NCI-H1417 (cell line): ENCODE results near the gene PFAS.
"Not testable (repeated sequence)": the region's sequence is repeated elsewhere in the genome, so short reads cannot be mapped to it uniquely, and the experiment has no call there.

Experiments used
- DNase-seq, 3 experiments: peaks; one replicate each; lab custom pipeline; 2025; lab: John Stamatoyannopoulos, UW

Gene PFAS, protein sequence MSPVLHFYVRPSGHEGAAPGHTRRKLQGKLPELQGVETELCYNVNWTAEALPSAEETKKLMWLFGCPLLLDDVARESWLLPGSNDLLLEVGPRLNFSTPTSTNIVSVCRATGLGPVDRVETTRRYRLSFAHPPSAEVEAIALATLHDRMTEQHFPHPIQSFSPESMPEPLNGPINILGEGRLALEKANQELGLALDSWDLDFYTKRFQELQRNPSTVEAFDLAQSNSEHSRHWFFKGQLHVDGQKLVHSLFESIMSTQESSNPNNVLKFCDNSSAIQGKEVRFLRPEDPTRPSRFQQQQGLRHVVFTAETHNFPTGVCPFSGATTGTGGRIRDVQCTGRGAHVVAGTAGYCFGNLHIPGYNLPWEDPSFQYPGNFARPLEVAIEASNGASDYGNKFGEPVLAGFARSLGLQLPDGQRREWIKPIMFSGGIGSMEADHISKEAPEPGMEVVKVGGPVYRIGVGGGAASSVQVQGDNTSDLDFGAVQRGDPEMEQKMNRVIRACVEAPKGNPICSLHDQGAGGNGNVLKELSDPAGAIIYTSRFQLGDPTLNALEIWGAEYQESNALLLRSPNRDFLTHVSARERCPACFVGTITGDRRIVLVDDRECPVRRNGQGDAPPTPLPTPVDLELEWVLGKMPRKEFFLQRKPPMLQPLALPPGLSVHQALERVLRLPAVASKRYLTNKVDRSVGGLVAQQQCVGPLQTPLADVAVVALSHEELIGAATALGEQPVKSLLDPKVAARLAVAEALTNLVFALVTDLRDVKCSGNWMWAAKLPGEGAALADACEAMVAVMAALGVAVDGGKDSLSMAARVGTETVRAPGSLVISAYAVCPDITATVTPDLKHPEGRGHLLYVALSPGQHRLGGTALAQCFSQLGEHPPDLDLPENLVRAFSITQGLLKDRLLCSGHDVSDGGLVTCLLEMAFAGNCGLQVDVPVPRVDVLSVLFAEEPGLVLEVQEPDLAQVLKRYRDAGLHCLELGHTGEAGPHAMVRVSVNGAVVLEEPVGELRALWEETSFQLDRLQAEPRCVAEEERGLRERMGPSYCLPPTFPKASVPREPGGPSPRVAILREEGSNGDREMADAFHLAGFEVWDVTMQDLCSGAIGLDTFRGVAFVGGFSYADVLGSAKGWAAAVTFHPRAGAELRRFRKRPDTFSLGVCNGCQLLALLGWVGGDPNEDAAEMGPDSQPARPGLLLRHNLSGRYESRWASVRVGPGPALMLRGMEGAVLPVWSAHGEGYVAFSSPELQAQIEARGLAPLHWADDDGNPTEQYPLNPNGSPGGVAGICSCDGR (N-terminal part only)

GRCh38 chr17:8248751-8249607 is at the start of gene PFAS:
Gene PFAS, plus strand, starts transcription at chr17:8249289. Its CDS starts 4,649 bp downstream, at chr17:8253938.
- peak; percentile 87 to 90 (median 88) for DNase-seq

DNA sequence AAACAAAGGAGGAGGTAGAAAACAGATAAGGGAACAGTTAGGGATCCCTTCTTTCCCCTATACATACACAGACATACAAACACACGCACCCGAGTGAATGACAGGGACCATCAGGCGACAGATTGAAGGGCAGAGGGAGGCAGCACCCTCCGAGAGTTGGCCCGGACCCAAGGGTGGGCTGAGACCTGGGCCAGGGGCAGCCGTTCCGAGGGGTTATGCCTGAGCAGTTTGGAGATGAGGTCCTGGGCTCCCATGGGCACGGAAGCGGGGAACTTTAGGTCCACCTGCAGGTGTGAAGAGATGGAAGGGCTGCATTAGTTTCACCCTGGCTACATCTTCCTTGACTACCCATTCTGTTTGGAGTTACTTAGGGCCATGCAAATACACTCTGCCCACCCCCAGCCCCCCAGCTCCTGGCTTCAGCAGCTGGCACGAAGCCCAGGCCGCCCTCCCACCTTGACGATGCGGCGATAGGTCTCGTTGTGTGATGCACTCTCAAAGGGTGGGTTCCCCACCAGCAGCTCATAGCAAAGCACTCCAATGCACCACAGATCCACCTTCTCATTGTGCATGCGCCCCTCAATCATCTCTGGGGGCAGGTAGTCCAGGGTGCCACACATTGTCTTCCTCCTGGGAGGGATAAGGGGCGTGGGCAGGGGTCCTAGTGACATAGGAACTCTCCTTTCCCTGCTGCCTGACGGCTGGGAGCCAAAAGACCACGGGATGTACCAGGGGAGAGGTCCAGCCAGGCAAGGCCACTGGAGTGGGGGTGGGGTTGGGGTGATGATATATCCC is 44.1 kb upstream of the PFAS start:
- no peak for DNase-seq

DNA sequence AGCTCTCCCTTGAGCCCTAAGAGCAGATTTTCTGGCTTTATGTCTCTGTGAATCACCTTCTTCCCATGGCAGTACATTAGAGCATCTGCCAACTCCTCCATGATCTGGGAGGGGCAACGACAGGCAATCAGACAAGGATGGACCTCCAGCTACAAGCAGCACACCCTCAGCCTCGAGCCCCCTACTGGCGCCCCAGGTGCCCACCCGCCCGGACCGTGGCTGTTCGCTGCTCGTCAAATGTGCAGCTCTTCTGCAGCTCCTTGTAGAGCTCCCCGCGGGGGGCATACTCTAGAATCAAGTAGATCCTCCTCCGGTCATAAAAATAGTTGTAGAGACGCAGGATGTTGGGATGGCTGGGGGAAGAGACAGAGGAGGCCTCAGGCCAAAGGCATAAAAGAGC is 42.6 kb upstream of the PFAS start:
- no peak for DNase-seq

DNA sequence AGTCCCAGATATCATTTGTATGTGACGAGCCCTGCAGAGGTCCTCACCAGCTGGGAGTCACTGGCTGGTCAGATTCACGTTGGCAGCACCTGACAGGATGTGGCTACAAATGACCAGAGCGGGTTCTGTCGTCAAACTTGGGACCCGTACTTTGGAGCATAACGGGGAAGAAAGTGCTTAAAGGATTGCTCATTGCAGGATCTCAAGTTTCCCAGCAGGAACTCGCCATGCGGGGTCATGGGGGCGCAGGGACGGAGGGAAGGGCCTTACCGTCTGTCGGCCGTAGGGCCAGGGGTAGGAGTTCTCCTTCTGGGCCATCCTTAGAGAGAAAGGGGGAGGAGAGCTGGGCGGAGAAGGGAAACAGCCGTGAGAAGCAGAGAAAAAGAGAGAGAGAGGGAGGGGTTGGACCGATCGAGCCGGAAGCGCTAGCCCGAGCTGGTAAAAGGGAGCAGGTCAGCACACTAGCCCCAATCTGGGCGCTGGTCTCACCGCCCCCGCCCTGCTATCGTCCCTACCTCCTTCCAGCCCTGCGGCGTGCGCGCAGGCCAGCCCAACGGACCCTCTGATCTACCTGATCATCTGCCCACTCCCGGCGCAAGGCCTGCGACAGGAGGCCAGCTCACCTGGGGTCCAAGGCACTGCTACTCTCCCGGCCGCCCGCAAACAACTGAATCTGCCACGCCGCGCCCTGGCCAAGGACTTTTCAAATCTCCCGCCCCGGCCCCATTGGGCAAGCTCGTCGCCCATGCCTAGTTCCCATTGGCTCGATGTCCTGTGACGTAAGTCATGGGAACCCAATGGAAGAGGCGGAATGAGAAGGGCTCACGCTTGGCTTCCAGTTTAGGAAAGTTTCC is 39.0 kb upstream of the PFAS start, which contains the start of gene AURKB:
Gene AURKB (minus strand): TSS at position 669 of the 854 bp plus-strand sequence. CDS start 351 bp downstream, at position 318.
- peak; percentile 84 to 95 (median 88) for DNase-seq

DNA sequence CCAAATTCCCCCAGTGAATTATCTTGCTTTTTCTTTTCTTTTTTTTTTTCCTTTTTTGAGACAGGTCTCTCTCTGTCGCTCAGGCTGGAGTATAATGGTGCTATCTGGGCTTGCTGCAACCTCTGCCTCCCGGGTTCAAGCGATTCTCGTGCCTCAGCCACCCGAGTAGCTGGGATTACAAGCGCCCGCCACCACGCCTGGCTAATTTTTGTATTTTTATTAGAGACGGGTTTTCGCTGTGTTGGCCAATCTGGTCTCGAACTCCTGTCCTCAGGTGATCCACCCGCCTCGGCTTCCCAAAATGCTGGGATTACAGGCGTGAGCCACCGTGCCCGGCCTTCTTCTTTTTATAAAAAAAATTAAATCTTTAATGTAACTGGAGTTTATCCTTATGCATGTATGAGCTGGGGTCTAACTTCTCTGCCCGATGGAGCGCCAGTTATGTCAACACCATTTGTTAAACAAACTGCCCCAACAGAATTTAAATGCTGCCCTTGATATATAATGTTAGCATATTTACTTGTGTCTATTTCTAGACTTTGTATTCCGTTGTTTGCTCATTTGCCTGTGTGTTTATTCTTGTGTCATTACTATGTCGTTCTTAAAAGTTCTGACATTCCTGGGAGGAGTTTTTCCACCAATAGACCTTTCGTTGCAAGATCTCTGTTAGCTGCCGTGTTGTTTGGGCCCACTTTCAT is 38.2 kb upstream of the PFAS start:
- DNase-seq, result no peak

DNA sequence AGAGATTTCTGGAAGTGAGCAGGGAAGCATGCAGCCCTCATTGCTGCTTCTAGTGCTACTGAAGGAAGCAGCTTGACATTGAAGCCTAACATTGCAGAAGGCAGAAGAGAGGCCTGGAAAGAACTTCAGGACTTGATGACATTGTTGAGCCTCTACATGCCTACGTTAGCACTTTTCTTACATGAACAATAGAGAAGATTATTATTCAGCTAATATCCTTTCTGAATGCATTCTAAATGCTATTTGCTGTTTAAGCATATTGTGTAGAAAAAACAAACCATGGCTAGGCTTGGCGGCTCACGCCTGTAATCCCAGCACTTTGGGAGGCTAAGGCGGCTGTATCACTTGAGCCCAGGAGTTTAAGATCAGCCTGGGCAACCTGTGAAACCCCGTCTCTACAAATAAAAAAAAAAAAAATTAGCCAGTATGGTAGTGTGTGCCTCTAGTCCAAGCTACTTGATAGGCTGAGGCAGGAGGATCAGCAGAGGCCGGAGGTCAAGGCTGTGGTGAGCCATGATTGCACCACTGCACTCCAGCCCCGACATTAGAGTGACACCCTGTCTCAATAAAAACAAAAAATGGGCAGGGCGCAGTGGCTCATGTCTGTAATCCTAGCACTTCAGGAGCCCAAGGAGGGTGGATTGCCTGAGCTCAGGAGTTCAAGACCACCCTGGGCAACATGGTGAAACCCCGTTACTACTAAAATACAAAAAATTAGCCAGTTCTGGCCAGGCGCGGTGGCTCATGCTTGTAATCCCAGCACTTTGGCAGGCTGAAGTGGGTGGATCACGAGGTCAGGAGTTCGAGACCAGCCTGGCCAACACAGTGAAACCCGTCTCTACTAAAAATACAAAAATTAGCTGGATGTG is 36.5 kb upstream of the PFAS start:
- DNase-seq, result no peak

DNA sequence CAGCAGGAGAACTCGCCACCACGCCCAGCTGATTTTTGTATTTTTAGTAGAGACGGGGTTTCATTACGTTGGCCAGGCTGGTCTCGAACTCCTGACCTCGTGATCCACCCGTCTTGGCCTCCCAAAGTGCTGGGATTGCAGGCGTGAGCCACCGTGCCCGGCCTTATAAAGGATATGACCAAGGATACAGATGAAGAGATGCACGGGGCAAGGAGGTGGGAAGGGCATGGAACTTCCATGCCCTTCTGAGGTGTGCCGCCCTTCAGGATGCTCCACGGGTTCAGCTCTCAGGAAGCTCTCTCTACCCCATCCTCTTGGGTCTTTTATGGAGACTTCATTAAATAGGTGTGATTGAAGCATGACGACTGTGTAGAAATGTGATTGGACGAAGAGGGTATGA is 35.1 kb upstream of the PFAS start:
- not testable (repeated sequence) for DNase-seq

- peak; percentile 85 to 96 (median 89) for DNase-seq
Observed at GRCh38 chr17:8220783-8221662, 28.1 kb upstream of the PFAS start.

GRCh38 chr17:8221663-8222379 is 27.3 kb upstream of the PFAS start:
- peak; percentile 77 to 93 (median 85) for DNase-seq

GRCh38 chr17:8222380-8222629 is 26.8 kb upstream of the PFAS start:
- peak in 1 of 3 experiments; percentile 83 for DNase-seq

GRCh38 chr17:8222630-8223355 is 26.3 kb upstream of the PFAS start:
- DNase-seq, result peak; percentile 63 to 87 (median 85)

DNA sequence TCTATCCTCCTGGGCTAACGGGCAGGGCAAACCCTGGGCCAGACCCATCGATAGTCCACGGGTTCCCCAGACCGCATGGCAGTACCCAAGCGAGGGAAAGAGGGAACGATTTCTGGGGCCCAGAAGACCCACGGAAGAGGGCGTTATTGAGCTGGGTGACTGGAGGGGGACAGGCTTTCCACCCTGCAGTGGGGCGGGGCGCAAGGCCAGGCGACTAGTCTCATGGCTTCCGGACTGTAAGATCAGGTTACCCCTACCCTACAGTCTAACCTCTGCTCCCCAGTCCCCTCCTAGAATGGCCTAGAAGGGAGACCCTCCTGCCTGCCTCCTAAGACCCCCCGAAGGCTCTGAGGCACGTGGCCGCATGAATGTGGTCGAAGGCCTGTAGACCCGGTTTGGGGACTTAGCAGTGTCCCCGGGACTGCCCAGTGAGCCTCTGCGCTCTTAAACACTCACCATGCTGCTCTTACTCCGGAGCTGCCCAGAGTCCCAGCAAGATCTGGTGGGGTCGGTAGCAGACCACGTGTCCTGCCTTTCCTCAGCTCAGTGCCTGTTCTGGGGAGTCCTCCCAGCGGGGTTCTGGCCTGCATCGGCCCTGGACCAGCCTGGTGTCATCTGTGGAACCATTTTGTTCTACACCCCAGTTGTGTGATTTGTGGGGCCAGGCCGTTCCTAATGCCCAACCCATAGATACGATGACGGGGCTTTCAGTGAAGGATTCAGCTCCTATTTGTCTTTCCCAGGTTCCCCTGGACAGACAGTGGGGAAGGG is 25.5 kb upstream of the PFAS start:
- peak; percentile 24 to 74 (median 72) for DNase-seq

DNA sequence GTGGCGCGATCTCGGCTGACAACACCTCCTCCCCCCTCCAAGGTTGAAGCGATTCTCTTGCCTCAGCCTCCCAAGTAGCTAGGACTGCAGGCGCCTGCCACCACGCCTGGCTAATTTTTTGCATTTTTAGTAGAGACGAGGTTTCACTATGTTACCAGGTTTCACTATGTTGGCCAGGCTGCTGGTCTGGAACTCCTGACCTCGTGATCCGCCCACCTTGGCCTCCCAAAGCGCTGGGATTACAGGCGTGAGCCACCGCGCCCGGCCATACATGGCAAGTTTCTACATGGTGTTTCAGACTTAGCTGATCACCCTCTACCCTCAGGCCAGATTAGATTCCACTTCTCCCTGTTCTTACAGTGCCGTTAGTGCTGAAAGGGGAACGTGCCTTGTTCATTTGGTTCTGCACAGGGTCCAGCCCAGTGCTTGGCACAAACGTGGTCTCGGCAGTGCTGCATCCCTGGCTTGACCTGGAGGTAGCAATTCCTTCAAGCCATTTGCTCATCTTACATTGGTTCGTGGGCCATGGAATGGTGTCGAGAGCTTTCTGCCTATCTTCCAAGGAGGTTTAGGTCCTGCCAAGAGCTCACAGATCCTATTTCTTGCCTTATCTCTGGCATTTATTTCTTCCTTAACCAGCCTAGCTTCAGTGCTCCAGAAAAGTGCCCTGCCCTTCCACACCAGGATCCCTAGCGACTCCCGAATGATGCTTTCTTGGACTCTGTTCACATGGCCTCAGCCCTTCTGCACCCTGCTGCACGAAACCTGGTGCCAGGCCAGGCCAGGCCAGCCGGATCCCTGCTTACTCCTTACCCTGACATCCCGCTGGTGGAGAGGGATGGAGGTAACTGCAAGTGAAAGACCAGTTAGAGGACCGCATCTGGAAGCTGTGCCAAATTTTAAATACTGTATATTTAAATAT is 23.9 kb upstream of the PFAS start:
- no peak for DNase-seq
